NCI-H187 treated with DMSO at 0.1 percent for 48 hours (cell line): ENCODE measurements around the gene MCM6.
"Not testable (repeated sequence)": the region's sequence is repeated elsewhere in the genome, so short reads cannot be mapped to it uniquely, and the experiment has no call there.

ENCODE experiments used
- DNase-seq: peaks from one replicate; lab custom pipeline; 2025; lab: John Stamatoyannopoulos, UW

Gene MCM6

GRCh38 chr2:135820003-135820618, 56.1 kb downstream of the MCM6 start:
- DNase-seq: peak; percentile 4

- DNase-seq: no peak
Observed at GRCh38 chr2:135818937-135819610, 57.2 kb downstream of the MCM6 start.

GRCh38 chr2:135817951-135818350, 58.3 kb downstream of the MCM6 start:
- DNase-seq: no peak

GRCh38 chr2:135817466-135817865, 58.8 kb downstream of the MCM6 start:
- DNase-seq: no peak

DNA sequence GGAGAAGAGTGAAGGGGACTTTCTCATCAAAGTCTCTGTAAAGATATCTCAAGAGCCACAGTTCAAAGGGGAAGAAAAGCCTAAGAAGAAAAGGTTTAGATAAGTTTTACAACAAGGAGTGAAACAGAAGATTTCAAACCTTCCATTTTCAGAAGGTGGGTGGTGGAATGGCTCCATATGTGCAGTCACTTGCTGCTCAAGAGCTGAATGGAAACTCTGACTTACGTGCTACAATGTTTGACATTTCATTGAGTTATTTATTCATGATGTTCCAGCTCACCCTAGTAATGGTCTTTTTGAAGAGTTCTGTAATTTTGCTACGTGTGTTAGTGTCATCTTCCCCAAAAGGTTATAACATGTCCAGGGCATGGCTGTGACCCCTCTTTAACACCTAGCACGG, 61.0 kb downstream of the MCM6 start:
- DNase-seq: no peak

DNA sequence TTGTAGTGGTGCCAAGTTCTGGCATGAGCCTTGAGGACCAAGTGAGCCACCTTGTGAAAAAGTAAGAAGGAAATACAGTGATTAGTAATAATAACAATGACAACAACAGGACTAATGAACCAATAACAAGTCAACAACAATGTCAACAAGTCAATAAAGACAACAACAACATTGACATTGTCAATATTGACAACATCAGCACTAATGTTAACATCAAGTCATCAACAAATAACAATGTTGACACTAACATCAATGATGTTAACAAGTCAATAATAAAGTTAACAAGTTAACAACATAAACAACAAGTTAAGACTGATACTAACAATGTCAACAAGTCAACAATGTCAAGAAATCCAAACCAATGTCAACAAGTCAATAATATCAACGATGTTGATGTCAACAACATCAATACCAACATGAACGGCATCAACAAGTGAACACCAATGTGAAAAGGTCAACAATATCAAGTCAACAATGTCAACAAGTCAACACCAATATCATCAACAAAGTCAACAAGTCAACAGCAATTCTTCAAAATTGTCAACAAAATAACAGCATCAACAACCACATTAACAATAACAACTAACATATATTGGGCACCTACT, 63.2 kb downstream of the MCM6 start:
- no peak for DNase-seq

- DNase-seq: not testable (repeated sequence)
Observed at GRCh38 chr2:135807874-135808273, 68.4 kb downstream of the MCM6 start.

DNA sequence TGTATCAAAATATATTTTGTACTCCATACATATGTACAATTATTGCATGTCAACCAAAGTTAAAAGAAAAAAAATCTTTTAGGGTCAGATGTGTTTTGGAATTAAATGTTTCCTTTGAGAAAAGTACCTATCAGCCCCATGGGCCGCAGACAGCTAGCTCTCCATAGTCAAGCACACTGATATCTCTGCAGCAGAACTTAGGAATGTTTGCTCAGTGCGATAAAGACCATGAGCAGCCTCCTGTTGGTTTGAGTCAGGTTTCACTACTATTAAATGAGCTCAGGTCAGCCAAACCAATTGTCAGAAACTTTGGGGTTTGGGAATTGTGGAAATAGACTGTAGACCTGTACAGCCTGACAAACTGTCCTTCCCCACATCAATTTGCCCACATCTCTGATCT, 73.0 kb downstream of the MCM6 start:
- no peak for DNase-seq

DNA sequence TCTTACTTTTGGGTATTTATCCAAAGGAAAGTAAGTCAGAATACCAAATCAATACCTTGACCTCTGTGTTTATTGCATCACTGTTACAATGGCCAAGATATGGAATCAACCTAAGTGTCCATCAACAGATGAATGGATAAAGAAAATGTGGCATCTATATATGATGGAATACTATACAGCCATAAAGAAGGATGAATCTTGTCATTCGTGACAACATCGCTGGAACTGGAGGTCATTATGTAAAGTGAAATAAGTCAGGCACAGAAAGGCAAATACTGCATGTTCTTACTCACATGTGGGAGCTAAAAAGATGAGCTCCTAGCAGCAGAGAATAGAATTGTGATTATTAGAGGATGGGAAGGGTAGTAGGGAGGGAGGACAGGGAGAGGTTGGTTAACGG, 73.9 kb downstream of the MCM6 start:
- DNase-seq: no peak

- no peak for DNase-seq
Observed at GRCh38 chr2:135800513-135801460, 75.5 kb downstream of the MCM6 start.

- no peak for DNase-seq
Observed at GRCh38 chr2:135799738-135800137, 76.5 kb downstream of the MCM6 start.

DNA sequence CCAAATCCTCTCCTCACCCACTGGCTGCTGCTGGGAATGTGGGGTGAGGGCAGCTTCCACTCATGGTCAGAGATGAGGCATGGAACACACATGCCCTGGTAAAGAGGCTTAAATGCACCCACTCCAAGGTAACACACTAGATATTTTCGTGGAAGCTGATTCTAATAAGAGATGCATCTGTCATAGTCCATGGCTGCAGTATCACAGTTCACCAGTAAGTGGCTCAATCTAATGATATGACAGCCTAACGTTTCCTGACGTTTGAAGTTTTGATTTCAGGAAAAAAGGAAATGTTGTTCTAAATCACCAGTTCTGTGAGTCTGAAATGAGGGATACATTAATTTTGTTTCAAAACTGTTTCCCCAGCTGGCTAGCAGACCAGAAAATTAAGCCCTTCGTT, 77.5 kb downstream of the MCM6 start:
- no peak for DNase-seq

DNA sequence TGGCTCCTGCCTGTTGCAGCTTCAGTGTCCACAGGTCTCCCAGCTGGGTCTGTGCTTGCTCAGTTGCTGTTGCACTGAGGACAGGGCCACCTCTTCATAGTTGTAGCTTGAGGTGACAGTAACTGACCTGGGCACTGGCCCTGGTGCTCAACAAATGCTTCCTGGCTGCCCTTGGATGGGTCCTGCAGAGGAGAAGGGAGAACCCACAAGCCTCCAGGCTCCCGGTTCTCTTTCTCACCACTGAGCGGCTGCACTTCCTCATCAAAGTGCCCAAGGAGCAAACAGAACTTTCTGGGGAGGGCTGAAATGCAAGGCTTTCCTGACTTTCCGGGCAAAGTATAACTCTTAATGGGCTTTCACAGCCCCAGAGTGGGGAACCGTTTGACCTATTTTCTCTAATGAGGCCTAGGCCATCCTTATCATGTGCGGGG, 78.0 kb downstream of the MCM6 start:
- no peak for DNase-seq

DNA sequence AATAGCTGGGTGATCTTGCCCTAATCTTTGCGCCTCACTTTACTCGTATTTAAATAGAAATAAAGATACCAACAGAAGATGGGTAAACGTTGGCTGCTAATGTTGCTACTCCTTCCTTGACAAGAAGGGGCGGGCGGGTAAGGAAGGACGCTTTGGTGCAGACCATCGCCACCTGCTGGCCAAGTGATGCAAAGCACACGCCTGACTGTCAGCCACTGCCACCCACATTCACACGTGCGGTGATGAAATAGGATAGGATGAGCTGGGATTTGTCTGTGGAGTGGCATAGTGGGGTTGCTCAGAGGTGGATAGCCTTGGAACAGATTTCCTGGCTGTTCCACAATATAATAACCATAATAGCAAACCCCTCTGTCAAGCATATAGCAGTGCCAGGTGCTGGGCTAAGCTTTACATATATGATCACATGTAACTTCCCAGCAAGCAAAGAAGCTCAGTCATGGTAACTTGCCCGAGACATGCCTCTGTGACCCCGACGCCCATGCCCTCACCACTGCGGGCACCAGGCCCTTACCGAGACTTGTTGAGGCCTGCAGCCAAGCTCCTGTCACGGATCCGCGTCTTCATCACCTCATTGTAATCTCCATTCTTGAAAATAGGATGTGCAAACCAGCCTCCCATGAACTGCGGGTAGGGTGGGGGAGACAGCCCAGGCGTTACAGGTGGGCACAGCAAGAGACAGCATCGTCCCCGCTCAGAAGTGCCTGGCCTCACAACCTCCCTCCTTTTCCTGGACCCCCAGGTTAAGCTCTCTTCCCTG, 78.6 kb downstream of the MCM6 start:
- DNase-seq: peak; percentile 17

DNA sequence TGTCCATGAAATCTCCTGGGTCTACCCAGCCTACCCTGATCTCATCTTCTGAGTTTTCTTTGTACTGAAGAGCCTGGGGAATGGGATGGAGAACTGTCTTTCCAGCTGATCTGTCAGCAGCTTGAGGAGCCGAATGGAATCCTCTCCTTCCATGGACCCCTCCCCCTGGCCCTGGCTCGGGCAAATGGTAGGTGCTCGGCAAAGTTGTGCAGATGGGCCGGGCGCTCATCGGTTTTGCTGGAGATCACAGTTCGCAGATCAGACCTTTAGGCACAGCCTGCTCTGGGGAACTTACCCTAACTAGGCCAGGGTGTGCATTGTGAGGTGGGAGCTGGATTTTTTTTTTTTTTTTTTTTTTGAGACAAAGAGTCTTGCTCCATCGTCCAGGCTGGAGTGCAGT, 79.6 kb downstream of the MCM6 start:
- no peak for DNase-seq

DNA sequence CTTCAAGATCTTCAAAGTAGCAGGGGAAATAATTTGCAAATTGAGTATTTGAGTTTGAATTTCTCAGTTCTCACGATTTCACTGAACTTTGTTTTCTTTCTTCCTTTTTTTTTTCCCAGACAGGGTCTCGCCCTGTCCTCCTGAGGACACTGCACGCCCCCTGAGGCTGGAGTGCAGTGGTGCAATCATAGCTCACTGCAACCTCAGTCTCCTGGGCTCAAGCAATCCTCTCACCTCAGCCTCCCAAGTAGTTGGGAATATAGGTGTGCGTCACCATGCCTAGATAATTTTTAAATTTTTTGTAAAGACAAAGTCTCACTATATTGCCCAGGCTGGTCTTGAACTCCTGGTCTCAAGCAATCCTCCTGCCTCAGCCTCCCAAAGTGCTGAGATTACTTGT, 80.6 kb downstream of the MCM6 start:
- not testable (repeated sequence) for DNase-seq

GRCh38 chr2:135792401-135793150, 83.7 kb downstream of the MCM6 start:
- no peak for DNase-seq

GRCh38 chr2:135791418-135792190, 84.6 kb downstream of the MCM6 start:
- DNase-seq: no peak

DNA sequence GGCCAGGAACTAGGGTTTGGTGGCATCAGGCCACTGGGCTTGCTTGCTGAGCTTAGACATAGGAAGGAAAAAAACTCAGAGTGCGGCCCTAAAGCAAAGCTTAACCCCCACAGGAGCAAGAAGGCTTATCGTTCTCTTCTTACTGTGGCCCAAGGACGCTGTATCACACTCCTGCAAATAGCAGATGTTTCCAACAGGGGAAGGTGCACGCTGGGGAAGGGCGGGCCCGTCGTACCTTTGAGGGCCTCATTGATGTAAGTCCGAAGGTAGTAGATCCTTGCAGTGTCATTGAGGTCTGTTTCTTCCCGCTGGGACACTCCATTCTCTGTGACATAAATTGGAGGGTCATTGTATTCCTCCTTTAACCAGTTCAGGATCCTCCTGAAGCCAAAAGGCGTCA, 85.8 kb downstream of the MCM6 start:
- DNase-seq: no peak
